HCT116 (cell line): ENCODE results near the gene PNPLA6. TPM values are rescaled to one million over a fixed set of nuclear protein-coding genes. Genes with fewer than 3 reads are reported as not detected.

Experiments used
- ATAC-seq: fragments of 200-7000 bp; cut with Tn5 transposase; 2 replicates; pipeline ENCODE4 v1.9.1; 2020; ENCODE audit warnings: mild to moderate bottlenecking, moderate library complexity
- BruUV-seq: library from RNA; stranded (reverse); fragments of 400-500 nt; replicated peaks from 2 replicates; lab custom pipeline; 2021; lab: Mats Ljungman, UMichigan
- CTCF ChIA-PET: fragments of 300-600 bp; sonication (Branson Sonifier 250); formaldehyde crosslinking; loops from one replicate; lab custom pipeline; 2021; ENCODE audit warnings: antibody characterized with exemption; lab: Charles Lee
- POLR2A ChIA-PET: fragments of 300-600, 350-600 bp; sonication (Branson Sonifier 250); formaldehyde crosslinking; loops from one replicate; lab custom pipeline; 2021; ENCODE audit warnings: antibody characterized with exemption; lab: Charles Lee
- RAD21 ChIA-PET, 2 experiments: fragments of 300-600 bp; sonication (Branson Sonifier 250); formaldehyde crosslinking; loops; one replicate each; lab custom pipeline; 2023; ENCODE audit warnings: low total read pairs in 2 of 2; ENCODE audit not compliant: uncharacterized antibody in 2 of 2, unreplicated experiment in 2 of 2, low non-redundant PET in 1 of 2; lab: Charles Lee
- DNase-seq: peaks from one replicate; pipeline ENCODE4 v3.0.0-alpha.2; 2010; ENCODE audit warnings: low read depth, low spot score
- H2AFZ ChIP-seq: fragments of 200-600 bp; shearing (Covaris generic), sonication (generic); 2 replicates; pipeline ENCODE4 v1.6.1; 2017; ENCODE audit warnings: low read depth, mixed run types, mixed read lengths, antibody characterized with exemption, low read length; ENCODE audit not compliant: poor library complexity, severe bottlenecking
- H3K27ac ChIP-seq: 2 replicates; pipeline ENCODE4 v1.5.1; 2012; ENCODE audit warnings: low read depth, low read length
- H3K27me3 ChIP-seq: fragments of 200-600 bp; sonication (generic); 2 replicates; pipeline ENCODE4 v1.6.1; 2016; ENCODE audit warnings: mixed run types, low read length, mixed read lengths; ENCODE audit not compliant: insufficient read depth
- H3K36me3 ChIP-seq, 2 experiments: fragments of 200-500 bp in 1 of 2; fragments of 200-600 bp in 1 of 2; sonication (Bioruptor generic) in 1 of 2; sonication (generic) in 1 of 2; 2 replicates each; pipeline versions ENCODE4 v1.5.1 to v1.6.1; 2014 to 2016; ENCODE audit warnings: low read length in 2 of 2, inconsistent platforms in 1 of 2, mixed read lengths in 1 of 2, mixed run types in 1 of 2; ENCODE audit not compliant: insufficient read depth in 2 of 2, control insufficient read depth in 1 of 2
- H3K4me1 ChIP-seq, 2 experiments: fragments of 200-600 bp in 1 of 2; sonication (generic) in 1 of 2; 2 replicates each; pipeline versions ENCODE4 v1.5.1 to v1.6.1; 2012 to 2017; ENCODE audit warnings: low read length in 2 of 2, inconsistent platforms in 1 of 2, mild to moderate bottlenecking in 1 of 2, mixed read lengths in 1 of 2, mixed run types in 1 of 2, moderate library complexity in 1 of 2; ENCODE audit not compliant: insufficient read depth in 2 of 2, control insufficient read depth in 1 of 2
- H3K4me2 ChIP-seq: fragments of 200-600 bp; sonication (generic); 2 replicates; pipeline ENCODE4 v1.6.1; 2017; ENCODE audit warnings: mixed run types, low read length, mixed read lengths
- H3K4me3 ChIP-seq, 2 experiments: fragments of 200-600 bp in 1 of 2; sonication (generic) in 1 of 2; replicated peaks in 1 of 2; 2 replicates each; pipeline ENCODE4 v1.5.1; 2011 to 2016; ENCODE audit warnings: low read length in 2 of 2, control low read depth in 1 of 2, low read depth in 1 of 2, mild to moderate bottlenecking in 1 of 2, mixed read lengths in 1 of 2, mixed run types in 1 of 2
- H3K79me2 ChIP-seq: fragments of 200-600 bp; sonication (generic); 2 replicates; pipeline ENCODE4 v1.6.1; 2017; ENCODE audit warnings: mild to moderate bottlenecking, mixed run types, low read length, moderate library complexity, mixed read lengths; ENCODE audit not compliant: insufficient read depth
- H3K9ac ChIP-seq: fragments of 200-600 bp; sonication (generic); 2 replicates; pipeline ENCODE4 v1.6.1; 2016; ENCODE audit warnings: low read length, mixed read lengths
- H3K9me2 ChIP-seq: fragments of 200-600 bp; sonication (generic), shearing (Covaris generic); 2 replicates; pipeline ENCODE4 v1.6.1; 2017; ENCODE audit warnings: mixed run types, mild to moderate bottlenecking, moderate library complexity; ENCODE audit not compliant: insufficient read depth
- H3K9me3 ChIP-seq, 2 experiments: fragments of 200-500 bp in 1 of 2; fragments of 200-600 bp in 1 of 2; sonication (Bioruptor generic) in 1 of 2; sonication (generic) in 1 of 2; 2 replicates each; pipeline ENCODE4 v1.6.1; 2014 to 2017; ENCODE audit warnings: low read length in 2 of 2, mixed read lengths in 2 of 2, inconsistent platforms in 1 of 2, low read depth in 1 of 2, mild to moderate bottlenecking in 1 of 2, mixed run types in 1 of 2, moderate library complexity in 1 of 2; ENCODE audit not compliant: control insufficient read depth in 1 of 2, insufficient read depth in 1 of 2
- H4K20me1 ChIP-seq: fragments of 200-600 bp; sonication (generic), shearing (Covaris generic); 2 replicates; pipeline ENCODE4 v1.6.1; 2017; ENCODE audit warnings: mixed run types, mild to moderate bottlenecking, moderate library complexity; ENCODE audit not compliant: insufficient read depth
- ATF3 ChIP-seq: IDR thresholded peaks from 2 replicates; pipeline ENCODE4 v1.6.1; 2012
- CEBPB ChIP-seq: IDR thresholded peaks from 2 replicates; pipeline ENCODE4 v1.6.1; 2012; ENCODE audit warnings: low read depth
- CTCF ChIP-seq, 3 experiments: fragments of 200-600 bp in 1 of 3; sonication (generic) in 1 of 3; IDR thresholded peaks in 2 of 3; conservative IDR thresholded peaks in 1 of 3; 2 replicates each; pipeline ENCODE4 v1.5.1; 2012 to 2017; ENCODE audit warnings: low read depth in 2 of 3, low read length in 2 of 3, antibody characterized with exemption in 1 of 3, borderline replicate concordance in 1 of 3, control low read depth in 1 of 3, mild to moderate bottlenecking in 1 of 3, mixed read lengths in 1 of 3, mixed run types in 1 of 3, moderate library complexity in 1 of 3; ENCODE audit not compliant: insufficient read depth in 1 of 3
- ELF1 ChIP-seq: IDR thresholded peaks from 2 replicates; pipeline ENCODE4 v1.6.1; 2012; ENCODE audit warnings: low read depth, borderline replicate concordance
- EZH2 ChIP-seq: fragments of 200-600 bp; sonication (generic); IDR thresholded peaks from 2 replicates; pipeline ENCODE4 v1.6.1; 2017; ENCODE audit warnings: antibody characterized with exemption, mixed run types
- FOSL1 ChIP-seq: IDR thresholded peaks from 2 replicates; pipeline ENCODE4 v1.6.1; 2012; ENCODE audit warnings: low read depth
- MAX ChIP-seq: IDR thresholded peaks from 2 replicates; pipeline ENCODE4 v1.6.1; 2012
- POLR2AphosphoS5 ChIP-seq: IDR thresholded peaks from 2 replicates; pipeline ENCODE4 v1.6.1; 2011; ENCODE audit warnings: mild to moderate bottlenecking, low read depth, low read length, moderate library complexity
- RAD21 ChIP-seq: IDR thresholded peaks from 2 replicates; pipeline ENCODE4 v1.6.1; 2012; ENCODE audit warnings: low read depth, mild to moderate bottlenecking
- SIN3A ChIP-seq: IDR thresholded peaks from 2 replicates; pipeline ENCODE4 v1.6.1; 2012; ENCODE audit warnings: low read depth
- SRF ChIP-seq: IDR thresholded peaks from 2 replicates; pipeline ENCODE4 v1.6.1; 2012; ENCODE audit warnings: low read depth
- TCF7L2 ChIP-seq: IDR thresholded peaks from 2 replicates; pipeline ENCODE4 v1.7.0; 2011; ENCODE audit warnings: borderline replicate concordance, inconsistent platforms; ENCODE audit not compliant: insufficient read depth, insufficient read length; ENCODE audit errors: extremely low read depth
- YY1 ChIP-seq: IDR thresholded peaks from 2 replicates; pipeline ENCODE4 v1.6.1; 2011; ENCODE audit warnings: low read length, low read depth, moderate library complexity, mild to moderate bottlenecking; ENCODE audit not compliant: insufficient replicate concordance; ENCODE audit errors: extremely low read depth
- ZNF274 ChIP-seq: fragments of 200-500 bp; sonication (Bioruptor generic); IDR thresholded peaks from 2 replicates; pipeline ENCODE4 v1.6.1; 2014; ENCODE audit warnings: mild to moderate bottlenecking, low read depth, low read length, inconsistent platforms
- intact Hi-C: fragments of 100-400 bp; cut with micrococcal nuclease; formaldehyde crosslinking; loops from 2 replicates; pipeline ENCODE4 v1.10.0; 2022
- total RNA-seq: library from RNA; stranded (reverse); gene quantifications from one replicate; pipeline ENCODE4 v1.2.1, GENCODE V29; 2021; ENCODE audit not compliant: unreplicated experiment

Gene PNPLA6
- total RNA-seq, 1 experiment from 2014 or later, result 159 TPM

- no peak for DNase-seq
- no peaks in the 10 kb centered on the region for H3K9me3 ChIP-seq
- no peak overlapping the region for H3K4me3 ChIP-seq
- H3K4me2 ChIP-seq, result no peak overlapping the region
- peaks cover 13% of the 10 kb centered on the region; the same call in 1 of the 2 replicates for H3K79me2 ChIP-seq
- intact Hi-C loops, result no loop called here
- H3K9me2 ChIP-seq, result no peaks in the 10 kb centered on the region
- ATAC-seq, result no peak
- ChIA-PET CTCF (interaction anchor here (0.5 to 1.2 kb wide), 2 partner anchors 39 kb away, joined by 3 to 4 read pairs; no protein-coding TSS in a partner anchor), RAD21 (no interaction called here), POLR2A (no interaction called here)
- BruUV-seq, result no TSS peak
- no peaks in the 10 kb centered on the region for H4K20me1 ChIP-seq
- no peak for TF ChIP-seq RAD21
- TF ChIP-seq SIN3A, result no peak
- TF ChIP-seq POLR2AphosphoS5, result no peak
- no peak for TF ChIP-seq ATF3
- TF ChIP-seq TCF7L2, result no peak
- no peak for TF ChIP-seq CEBPB
- TF ChIP-seq SRF, result no peak
- TF ChIP-seq MAX, result no peak
- no peak for TF ChIP-seq EZH2
- no peak for TF ChIP-seq FOSL1
- TF ChIP-seq CTCF (IDR thresholded peaks at IDR 0.05 in 2 of 3, conservative IDR thresholded peaks at IDR 0.05 in 1 of 3; ENCODE audit: borderline replicate concordance in 1 of 3, insufficient read depth in 1 of 3, low read depth in 2 of 3, low read length in 2 of 3), result no peak
- no peak for TF ChIP-seq ELF1
- TF ChIP-seq YY1, result no peak
- no peak for TF ChIP-seq ZNF274
- no peaks in the 10 kb centered on the region for H3K27me3 ChIP-seq
- peaks cover 5 to 33% of the 10 kb centered on the region in 2 experiments for H3K4me1 ChIP-seq
- H3K27ac ChIP-seq, result no peak overlapping the region
- peaks cover 3 to 7% of the 10 kb centered on the region in 2 experiments for H3K36me3 ChIP-seq
- H3K9ac ChIP-seq, result no peak overlapping the region
- H2AFZ ChIP-seq, result no peak overlapping the region
Observed at GRCh38 chr19:7607212-7607873, 71.8 kb downstream of the PNPLA6 start.
